Measurements from ENCODE around the gene ARMC10. TPM values are rescaled to one million over a fixed set of nuclear protein-coding genes. Genes with fewer than 3 reads are reported as not detected.
A peak's percentile ranks its signal among the peaks of the same experiment; 100 is the strongest.

ARMC10 gene
- total and polyA plus RNA-seq, 9 of the 15 experiments (the other 6 are each of a cell fraction or from before 2014, with no cell fraction given): 17.0 to 113 (median 72.6) TPM

GRCh38 chr7:103119791-103120291 is 44.9 kb downstream of the ARMC10 start (continued):
- TF ChIP-seq RBM17 (IDR thresholded peaks at IDR 0.05; ENCODE audit: borderline replicate concordance, low read depth, low read length): no peak
- TF ChIP-seq TEAD1 (CRISPR knock-in tag; IDR thresholded peaks at IDR 0.05): peak; percentile 62 to 96; a peak in 3 of 4 replicates
- no peak for TF ChIP-seq PURB (CRISPR knock-in tag; IDR thresholded peaks at IDR 0.05; ENCODE audit: low read depth)
- TF ChIP-seq NFYB (IDR thresholded peaks at IDR 0.05; ENCODE audit: extremely low read depth, insufficient read length): no peak
- peak; percentile 80; the same call in 1 of the 2 replicates for TF ChIP-seq RUNX1 (IDR thresholded peaks at IDR 0.05; ENCODE audit: low read depth)
- TF ChIP-seq E2F8 (IDR thresholded peaks at IDR 0.05; ENCODE audit: low read depth, partially characterized antibody): peak; percentile 61
- TF ChIP-seq TAL1 (IDR thresholded peaks at IDR 0.05): peak; percentile 97
- TF ChIP-seq PPARD (CRISPR knock-in tag; IDR thresholded peaks at IDR 0.05): no peak
- TF ChIP-seq TFE3 (CRISPR knock-in tag; IDR thresholded peaks at IDR 0.05): no peak
- TF ChIP-seq ZNF511 (CRISPR knock-in tag; IDR thresholded peaks at IDR 0.05): peak; percentile 84; the same call in 1 of the 2 replicates
- TF ChIP-seq NCOA4 (IDR thresholded peaks at IDR 0.05; ENCODE audit: partially characterized antibody): no peak
- no peak for TF ChIP-seq DEAF1 (CRISPR knock-in tag; IDR thresholded peaks at IDR 0.05)
- no peak for TF ChIP-seq ZNF212 (CRISPR knock-in tag; IDR thresholded peaks at IDR 0.05)
- TF ChIP-seq POLR2A (conservative IDR thresholded peaks at IDR 0.05): no peak
- no peak for TF ChIP-seq ZNF41 (CRISPR knock-in tag; conservative IDR thresholded peaks at IDR 0.05)
- peak; percentile 8; the same call in 1 of the 2 replicates for TF ChIP-seq NR2C1 (IDR thresholded peaks at IDR 0.05)
- TF ChIP-seq NR2C1 (tag; IDR thresholded peaks at IDR 0.05): no peak
- no peak for TF ChIP-seq ZNF695 (CRISPR knock-in tag; IDR thresholded peaks at IDR 0.05)
- TF ChIP-seq ETV6 (IDR thresholded peaks at IDR 0.05; ENCODE audit: borderline replicate concordance in 1 of 2, low read depth in 2 of 2, low read length in 1 of 2): peak in 1 of 2 experiments; percentile 54; a peak in 1 of 4 replicates
- no peak for TF ChIP-seq ETV6 (CRISPR knock-in tag; IDR thresholded peaks at IDR 0.05; ENCODE audit: borderline replicate concordance)
- TF ChIP-seq SP1 (CRISPR knock-in tag; IDR thresholded peaks at IDR 0.05): peak; percentile 82
- TF ChIP-seq NELFE (IDR thresholded peaks at IDR 0.05; ENCODE audit: insufficient read depth, insufficient read length): no peak
- no peak for TF ChIP-seq ZNF253 (CRISPR knock-in tag; conservative IDR thresholded peaks at IDR 0.05)

Data from K562 (cell line).